NCI-H524 (cell line): ENCODE data around the gene DENND4C.
"Not testable (repeated sequence)": the region's sequence is repeated elsewhere in the genome, so short reads cannot be mapped to it uniquely, and the experiment has no call there.

ENCODE experiments used
- DNase-seq, 2 experiments: peaks; one replicate each; lab custom pipeline; 2025; lab: John Stamatoyannopoulos, UW

The DENND4C gene

DNA sequence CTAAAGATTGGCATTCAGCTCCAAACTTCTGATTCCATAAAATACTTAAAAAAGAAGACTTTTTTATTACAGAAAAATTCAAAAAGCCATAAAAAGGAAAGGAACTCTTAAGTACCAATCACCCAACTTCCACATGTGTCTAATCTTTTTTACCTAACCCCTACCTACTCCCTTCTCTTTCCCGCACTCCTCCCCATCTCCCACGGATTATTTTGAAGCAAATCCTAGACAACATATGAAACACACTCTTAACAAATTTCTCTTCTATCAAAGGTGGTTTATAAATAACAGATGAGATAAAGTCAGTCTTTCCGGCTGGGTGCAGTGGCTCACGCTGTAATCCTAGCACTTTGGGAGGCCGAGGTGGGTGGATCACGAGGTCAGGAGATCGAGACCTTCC, 5.9 kb upstream of the DENND4C start:
- DNase-seq, result no peak

GRCh38 chr9:19229595-19230354, 718 bp upstream of the DENND4C start:
- DNase-seq, result peak; percentile 74 to 77

DNA sequence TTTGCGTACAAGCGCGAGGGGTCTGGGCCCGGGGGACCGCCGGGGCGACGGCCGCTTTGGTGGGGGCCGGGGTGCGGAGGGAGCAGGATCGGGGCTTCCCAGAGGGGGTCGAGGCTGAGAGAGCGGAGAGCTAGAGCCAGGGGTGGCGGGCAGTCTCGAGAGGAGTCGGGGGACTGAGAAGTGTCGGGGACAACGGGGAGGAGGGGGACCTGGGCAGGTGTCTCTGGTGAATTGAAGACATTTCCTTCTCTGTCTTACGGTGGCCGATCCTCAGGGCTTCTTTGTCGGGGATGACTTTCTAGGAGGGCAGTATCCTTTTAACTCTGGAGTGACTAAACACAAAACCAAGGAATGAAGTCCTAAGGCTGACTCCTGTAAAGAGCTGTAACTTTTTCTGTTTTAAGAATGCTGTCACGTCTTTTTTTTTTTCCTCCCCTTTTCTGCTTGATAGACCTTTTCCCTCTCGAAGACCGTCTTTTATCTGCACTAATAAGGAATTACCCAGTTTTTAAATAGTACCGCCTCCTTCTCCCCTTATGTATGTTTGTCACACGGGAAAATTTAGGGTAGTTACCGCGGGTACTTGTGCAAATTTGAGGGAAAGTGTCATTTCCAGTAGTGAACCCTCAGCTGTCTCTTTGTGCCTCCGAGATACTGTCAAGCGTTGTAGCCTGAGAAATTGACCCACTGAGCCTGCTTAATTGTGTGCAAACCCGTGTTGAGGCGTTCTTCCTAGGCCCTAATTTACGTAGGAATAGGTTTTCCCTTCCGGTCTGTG, 822 bp downstream of the DENND4C start:
- peak in 1 of 2 experiments; percentile 53 for DNase-seq

- no peak for DNase-seq
Measured at GRCh38 chr9:19231904-19232822, 1.7 kb downstream of the DENND4C start.

- no peak for DNase-seq
Measured at GRCh38 chr9:19232823-19233194, 2.3 kb downstream of the DENND4C start.

- no peak for DNase-seq
Measured at GRCh38 chr9:19233344-19233743, 2.9 kb downstream of the DENND4C start.

DNA sequence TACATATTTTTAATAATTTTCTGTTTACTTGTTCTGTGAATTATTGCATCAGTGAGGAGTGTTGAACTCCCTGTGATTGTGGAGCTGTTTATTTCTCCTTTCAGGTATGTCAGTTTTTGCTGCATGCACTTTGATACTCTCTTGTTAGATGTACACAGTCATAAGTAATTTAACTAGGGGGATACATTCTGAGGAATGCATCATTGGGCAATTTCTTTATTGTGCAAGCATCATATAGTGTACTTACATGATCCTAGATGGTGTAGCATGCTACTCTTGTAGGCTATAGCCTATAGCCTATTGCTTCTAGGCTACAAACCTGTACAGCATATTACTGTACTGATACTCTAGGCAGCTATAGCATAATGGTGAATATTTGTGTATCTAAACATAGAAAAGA, 9.5 kb downstream of the DENND4C start:
- DNase-seq, result no peak

DNA sequence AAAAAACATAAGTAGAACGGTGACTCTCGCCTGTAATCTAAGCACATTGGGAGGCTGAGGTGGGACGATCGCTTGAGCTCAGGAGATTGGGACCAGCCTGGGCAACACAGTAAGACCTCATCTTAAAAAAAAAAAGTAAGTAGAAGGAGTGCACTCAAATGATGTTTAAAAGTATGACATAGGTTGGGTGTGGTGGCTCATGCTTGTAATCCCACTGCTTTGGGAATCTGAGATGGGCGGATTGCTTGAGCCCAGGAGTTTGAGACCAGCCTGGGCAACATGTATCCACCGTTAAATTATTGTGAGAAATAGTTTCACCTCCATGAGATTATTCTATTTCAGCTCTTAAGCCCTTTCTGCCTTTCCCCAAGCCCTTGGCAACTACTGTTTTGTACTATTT, 11.2 kb downstream of the DENND4C start:
- no peak for DNase-seq

GRCh38 chr9:19243366-19244033, 13.0 kb downstream of the DENND4C start:
- DNase-seq, result no peak

- DNase-seq, result no peak
Measured at GRCh38 chr9:19246891-19247290, 16.4 kb downstream of the DENND4C start.

DNA sequence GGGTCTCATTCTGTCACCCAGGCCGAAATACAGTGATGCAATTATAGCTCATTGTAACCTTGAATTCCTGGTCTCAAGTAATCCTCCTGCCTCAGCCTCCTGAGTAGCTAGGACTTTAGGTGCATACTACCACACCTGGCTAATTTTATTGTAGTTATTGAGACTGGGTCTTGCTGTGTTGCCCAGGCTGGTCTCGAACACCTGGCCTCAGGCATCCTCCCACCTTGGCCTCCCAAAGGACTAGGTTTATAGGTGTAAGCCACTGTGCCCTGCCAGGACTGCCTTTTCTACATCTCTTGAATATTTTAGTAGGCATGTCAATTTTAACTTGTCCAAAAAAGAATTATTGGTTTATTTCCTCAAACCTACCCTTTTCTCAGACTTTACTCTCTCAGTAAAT, 16.9 kb downstream of the DENND4C start:
- DNase-seq, result no peak

DNA sequence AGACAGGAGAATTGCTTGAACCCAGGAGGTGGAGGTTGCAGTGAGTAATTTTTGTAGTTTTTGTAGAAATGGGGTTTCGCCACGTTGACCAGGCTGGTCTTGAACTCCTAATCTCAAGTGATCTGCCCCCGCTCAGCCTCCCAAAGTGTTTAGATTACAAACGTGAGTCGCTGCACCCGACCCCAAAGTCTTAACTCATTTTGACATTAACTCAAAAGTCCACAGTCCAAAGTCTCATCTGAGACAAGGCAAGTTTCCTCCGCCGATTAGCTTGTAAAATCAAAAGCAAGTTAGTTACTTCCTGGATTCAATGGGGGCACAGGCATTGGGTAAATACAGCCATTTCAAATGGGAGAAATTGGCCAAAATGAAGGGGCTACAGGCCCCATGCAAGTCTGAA, 19.9 kb downstream of the DENND4C start:
- not testable (repeated sequence) for DNase-seq

- DNase-seq, result not testable (repeated sequence)
Measured at GRCh38 chr9:19251203-19251602, 20.7 kb downstream of the DENND4C start.

DNA sequence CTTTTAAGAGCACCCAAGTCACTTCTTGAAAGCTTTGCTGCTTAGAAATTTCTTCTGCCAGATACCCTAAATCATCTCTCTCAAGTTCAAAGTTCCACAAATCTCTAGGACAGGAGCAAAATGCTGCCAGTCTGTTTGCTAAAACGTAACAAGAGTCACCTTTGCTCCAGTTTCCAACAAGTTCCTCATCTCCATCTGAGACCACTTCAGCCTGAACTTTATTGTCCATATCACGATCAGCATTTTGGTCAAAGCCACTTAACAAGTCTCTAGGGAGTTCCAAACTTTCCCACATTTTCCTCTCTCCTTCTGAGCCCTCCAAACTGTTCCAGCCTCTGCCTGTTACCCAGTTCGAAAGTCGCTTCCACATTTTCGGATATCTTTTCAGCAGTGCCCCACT, 21.1 kb downstream of the DENND4C start:
- not testable (repeated sequence) for DNase-seq

DNA sequence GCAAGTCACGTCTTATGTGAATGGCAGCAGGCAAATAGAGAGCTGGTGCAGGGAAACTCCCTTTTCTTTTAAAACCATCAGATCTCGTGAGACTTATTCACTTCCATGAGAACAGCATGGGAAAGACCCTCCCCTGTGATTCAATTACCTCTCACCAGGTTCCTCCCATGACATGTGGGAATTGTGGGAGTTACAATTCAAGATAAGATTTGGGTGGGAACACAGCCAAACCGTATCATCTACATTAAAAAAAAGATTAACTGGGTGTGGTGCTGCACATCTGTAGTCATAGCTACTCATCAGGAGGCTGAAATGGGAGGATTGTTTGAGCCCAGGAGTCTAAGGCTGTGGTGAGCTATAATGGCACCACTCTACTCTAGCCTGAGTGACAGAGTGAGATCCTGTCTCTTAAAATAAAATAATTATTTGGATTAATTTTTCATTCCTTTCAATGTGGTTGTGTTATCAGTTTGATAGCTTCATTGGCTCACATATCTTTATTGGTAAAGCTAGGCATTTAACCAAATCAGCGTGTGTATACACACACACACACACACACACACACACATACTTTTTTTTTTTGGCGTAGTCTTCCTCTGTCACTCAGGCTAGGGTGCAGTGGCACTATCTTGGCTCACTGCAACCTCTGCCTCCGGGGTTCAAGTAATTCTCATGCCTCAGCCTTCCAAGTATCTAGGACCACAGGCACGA, 21.8 kb downstream of the DENND4C start:
- DNase-seq, result no peak

DNA sequence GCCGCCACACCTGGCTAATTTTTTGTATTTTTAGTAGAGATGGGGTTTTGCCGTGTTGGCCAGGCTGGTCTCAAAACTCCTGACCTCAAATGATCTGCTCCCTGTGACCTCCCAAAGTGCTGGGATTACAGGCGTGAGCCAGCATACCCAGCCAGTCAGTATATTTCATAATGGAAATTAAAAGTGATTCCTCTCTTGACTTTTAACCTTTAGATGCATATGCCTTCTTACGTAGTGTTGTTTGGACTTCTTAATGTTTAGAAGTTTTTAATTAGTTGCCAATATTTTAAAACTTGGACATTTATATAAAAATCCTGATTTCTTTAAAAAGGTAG, 22.4 kb downstream of the DENND4C start:
- DNase-seq, result no peak

- DNase-seq, result no peak
Measured at GRCh38 chr9:19255112-19255511, 24.6 kb downstream of the DENND4C start.

GRCh38 chr9:19255821-19256220, 25.3 kb downstream of the DENND4C start:
- DNase-seq, result no peak

DNA sequence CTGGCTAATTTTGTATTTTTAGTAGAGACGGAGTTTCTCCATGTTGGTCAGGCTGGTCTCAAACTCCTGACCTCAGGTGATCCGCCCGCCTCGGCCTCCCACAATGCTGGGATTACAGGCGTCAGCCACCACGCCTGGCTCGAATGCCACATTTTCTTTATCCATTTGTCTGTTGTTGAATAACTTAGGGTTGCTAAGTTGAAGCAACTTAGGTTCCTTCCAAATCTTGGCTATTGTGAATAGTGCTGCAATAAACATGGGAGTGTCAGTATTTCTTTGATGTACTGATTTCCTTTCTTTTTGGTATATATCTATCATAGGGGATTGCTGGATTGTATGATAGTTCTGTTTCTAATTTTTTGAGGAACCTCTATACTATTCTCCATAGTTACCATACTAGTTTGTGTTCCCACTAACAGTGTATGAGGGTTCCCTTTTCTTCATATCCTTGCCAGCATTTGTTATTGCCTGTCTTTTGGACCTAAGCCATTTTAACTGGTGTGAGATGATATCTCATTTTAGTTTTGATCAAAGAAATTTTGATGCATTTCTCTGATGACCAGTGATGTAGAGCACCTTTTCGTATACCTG, 29.3 kb downstream of the DENND4C start:
- DNase-seq, result not testable (repeated sequence)

DNA sequence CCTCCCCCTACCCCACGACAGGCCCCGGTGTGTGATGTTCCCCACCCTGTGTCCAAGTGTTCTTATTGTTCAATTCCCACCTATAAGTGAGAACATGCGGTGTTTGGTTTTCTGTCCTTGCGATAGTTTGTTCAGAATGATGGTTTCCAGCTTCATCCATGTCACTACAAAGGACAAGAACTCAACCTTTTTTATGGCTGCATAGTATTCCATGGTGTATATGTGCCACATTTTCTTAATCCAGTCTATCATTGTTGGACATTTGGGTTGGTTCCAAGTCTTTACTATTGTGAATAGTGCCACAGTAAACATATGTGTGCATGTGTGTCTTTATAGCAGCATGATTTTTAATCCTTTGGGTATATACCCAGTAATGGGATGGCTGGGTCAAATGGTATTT, 35.1 kb downstream of the DENND4C start:
- not testable (repeated sequence) for DNase-seq
